Fibroblast of mammary gland (primary cell): ENCODE data around the gene CASTOR1.
A peak's percentile ranks its signal among the peaks of the same experiment; 100 is the strongest.

Source experiments
- DNase-seq: peaks from one replicate; pipeline ENCODE4 v3.0.0-alpha.2; 2010; ENCODE audit warnings: low read depth
- H3K4me3 ChIP-seq: 2 replicates; pipeline ENCODE4 v1.5.1; 2011; ENCODE audit warnings: low read depth, mild to moderate bottlenecking, low read length, moderate library complexity; ENCODE audit not compliant: control insufficient read depth
- TF ChIP-seq, protein P1 (sequence below): conservative IDR thresholded peaks from 2 replicates; pipeline ENCODE4 v1.5.1; 2011; ENCODE audit warnings: low read depth, low read length, inconsistent platforms; ENCODE audit not compliant: control insufficient read depth, insufficient read depth

The CASTOR1 gene

DNA sequence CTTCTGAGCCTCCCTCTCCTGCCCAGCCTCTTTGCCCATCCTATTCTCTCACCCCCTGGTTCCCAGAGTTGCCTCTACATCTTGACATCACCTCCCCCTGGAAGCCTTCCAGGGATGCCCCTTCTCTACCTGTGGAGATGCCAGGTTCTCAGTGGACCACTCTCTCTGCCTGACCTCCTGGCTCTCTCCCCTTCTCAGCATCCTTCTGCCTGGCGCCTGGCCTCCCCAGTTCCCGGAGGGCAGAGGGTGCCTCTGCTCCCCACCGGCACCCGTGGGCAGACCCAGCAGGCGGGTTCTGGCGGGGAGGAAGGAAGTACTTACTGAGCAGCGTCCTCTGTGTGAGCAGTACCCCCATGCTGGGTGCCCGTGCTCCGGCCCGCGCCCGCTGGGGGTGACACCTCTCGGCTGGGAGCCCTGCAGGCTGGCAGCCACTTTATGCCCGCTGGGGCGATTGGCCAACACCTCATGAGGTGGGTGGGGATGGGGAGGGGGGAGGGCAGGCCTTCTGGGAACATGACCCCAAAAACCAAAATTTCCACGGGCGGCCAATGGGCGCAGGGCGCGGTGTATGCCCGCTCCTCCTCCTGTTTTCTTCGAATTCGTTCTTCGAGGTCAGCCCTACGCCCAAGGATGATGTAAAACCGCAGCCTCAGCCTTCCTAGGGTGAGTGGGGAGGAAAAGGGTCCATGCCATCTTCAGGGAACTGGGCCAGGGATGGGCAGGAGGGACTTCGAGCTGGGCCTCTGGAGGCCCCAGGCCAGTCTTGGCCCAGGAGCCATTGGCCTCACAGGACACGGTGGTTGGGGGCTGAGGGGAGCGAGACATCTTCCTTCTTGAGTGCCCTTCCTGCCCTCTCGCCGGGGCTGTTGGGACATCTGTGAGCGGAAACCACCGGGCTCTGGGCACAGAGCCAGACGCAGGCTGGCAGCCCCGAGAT is 22.6 kb downstream of the CASTOR1 start, which contains the start of gene OSM:
TSS of gene OSM (minus strand) at position 407 of the 937 bp plus-strand sequence. CDS start at position 355, 52 bp downstream.
- no peak within 1 kb of the TSS for H3K4me3 ChIP-seq
- TF ChIP-seq, protein P1, sequence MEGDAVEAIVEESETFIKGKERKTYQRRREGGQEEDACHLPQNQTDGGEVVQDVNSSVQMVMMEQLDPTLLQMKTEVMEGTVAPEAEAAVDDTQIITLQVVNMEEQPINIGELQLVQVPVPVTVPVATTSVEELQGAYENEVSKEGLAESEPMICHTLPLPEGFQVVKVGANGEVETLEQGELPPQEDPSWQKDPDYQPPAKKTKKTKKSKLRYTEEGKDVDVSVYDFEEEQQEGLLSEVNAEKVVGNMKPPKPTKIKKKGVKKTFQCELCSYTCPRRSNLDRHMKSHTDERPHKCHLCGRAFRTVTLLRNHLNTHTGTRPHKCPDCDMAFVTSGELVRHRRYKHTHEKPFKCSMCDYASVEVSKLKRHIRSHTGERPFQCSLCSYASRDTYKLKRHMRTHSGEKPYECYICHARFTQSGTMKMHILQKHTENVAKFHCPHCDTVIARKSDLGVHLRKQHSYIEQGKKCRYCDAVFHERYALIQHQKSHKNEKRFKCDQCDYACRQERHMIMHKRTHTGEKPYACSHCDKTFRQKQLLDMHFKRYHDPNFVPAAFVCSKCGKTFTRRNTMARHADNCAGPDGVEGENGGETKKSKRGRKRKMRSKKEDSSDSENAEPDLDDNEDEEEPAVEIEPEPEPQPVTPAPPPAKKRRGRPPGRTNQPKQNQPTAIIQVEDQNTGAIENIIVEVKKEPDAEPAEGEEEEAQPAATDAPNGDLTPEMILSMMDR, result no peak
- DNase-seq, result no peak

DNA sequence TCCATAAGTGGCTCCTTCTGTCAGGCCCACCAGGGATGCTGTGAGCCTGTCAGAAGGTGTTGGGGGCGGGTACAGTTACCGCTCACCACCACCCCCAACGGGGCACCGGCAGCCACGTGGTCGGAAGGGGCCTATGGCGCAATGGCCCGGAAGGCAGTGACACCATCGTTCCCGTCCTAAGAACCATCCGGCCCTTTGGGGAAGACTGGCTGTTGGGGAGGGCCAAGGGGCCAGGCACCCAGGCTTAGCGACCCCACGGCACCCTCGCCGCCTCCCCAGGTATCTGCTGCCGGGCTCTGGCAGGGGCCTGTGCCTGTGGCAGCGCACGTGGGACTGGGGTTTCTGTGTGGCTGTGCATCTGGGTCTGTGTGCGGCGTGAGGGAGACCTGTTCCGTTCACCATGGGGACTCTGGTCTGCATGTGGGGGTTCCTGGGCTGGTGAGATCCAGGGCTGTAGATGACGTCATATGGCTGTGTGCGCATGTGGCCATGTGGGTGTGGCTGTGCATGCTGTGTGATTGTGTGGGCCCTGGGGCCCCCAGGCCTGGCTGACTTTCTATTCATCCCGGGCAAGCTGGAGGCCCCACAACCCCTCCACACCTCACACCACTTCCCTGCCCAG is 23.4 kb downstream of the CASTOR1 start:
- peak; percentile 33 for DNase-seq
- H3K4me3 ChIP-seq, result no peak overlapping the region
- TF ChIP-seq, protein P1, result no peak

DNA sequence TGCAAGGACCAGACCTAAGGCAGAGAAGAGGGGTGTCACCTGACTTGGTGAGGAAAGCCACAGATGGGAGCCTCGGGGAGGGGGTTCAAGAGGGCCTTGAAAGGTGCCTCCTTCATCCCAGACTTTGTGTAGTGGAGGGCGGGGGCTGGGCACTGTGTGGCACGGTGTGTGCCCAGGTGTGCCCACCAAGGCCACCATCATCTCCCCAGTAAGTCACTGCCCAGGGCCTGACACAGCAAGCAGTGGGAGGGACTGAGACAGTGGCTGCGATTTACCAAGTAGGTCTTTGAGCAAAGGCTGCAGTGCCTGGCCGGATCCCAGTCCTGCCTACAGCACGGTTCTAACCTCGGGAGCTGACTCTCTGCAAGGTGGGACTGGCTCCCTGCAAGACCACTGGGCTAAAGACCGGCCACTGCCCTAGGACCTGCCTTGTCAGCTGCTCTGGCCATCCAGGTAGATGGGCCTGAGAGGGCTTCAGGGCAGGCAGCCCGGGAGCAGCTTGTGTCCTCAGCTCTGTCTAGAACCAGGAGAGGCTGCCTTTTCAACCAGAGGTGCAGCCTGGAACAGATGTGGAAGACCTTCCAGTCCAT is 24.1 kb downstream of the CASTOR1 start:
- DNase-seq, result no peak
- no peak overlapping the region for H3K4me3 ChIP-seq

DNA sequence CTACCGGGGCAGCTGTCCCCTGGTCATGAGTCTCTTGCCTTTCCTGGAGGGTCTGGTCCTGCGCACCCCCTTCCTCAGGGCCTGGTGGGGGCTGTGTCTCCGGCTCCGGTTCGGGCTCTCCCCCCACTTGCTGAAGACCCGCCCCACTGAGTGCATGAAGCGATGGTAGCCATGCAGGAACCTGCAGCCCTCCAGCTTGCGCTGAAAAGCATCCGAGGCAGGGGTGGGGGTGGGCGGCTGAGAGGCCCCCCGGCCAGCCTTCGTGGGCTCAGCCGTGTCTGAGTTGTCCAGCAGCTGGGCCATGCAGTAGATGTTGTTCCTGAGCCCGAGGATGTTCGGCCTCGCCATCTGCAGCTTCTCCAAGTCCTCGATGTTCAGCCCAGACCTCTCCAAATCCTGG is 25.4 kb downstream of the CASTOR1 start:
- no peak for DNase-seq
- TF ChIP-seq, protein P1, result no peak
- H3K4me3 ChIP-seq, result no peak overlapping the region

More for the DNA sequence above, 24.1 kb downstream of the CASTOR1 start:
- TF ChIP-seq, protein P1, result no peak

DNA sequence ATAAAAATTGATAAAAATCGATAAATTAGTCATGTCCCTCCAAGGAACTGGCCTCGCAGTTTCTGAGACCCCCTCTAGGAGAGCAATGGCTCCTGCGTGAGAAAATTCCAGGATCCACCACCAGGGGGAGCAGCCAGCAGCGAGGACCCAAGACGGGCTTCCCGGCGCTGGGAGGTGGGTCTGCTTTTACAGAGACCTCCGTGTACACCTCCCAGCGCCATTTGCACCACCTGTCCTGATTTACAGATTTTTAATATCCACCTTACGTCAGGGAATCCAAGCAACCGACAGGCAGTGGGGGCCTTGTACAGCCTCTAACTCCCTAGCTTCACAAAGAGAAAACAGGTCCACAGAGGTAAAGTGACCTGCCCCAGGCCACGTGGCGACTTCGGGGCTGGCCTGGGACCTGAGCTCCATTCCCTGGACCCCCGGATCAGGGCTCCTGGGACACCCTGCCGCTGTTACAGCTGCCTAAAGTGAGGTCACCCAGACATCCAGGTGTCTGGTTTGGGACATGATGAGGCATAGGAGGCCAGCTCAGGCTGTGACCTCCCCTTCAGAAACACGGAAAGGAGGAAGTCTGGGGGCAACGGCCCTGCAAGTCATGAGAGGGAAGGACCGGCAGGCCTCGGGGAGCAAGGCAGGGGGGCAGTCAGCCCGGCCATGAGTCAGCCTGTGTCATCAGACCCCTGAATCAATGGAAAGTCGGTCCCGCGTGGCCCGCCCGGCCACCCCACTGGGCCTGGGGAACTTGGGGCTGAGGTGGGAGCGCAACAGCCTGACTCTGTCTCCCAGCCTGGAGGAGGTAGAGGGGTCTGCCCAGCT is 26.2 kb downstream of the CASTOR1 start:
- DNase-seq, result peak; percentile 53
- TF ChIP-seq, protein P1, result peak; percentile 87
- no peak overlapping the region for H3K4me3 ChIP-seq

DNA sequence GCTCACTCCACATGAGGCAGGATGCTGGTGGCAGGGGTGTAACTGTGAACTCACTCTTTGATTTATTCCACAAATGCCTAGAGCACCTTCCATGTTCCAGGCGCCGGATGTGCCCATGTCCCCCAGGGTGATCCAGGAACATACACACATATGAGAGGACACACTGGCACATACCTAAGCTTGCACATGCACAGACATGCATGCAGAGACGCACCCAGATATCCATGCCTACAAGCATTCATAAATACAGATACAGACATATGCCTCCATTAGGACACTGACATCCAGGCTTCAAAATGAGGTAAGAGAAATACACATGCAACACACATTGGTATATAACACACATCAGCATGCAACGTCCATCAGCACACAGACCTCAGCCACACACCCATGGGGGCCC is 27.2 kb downstream of the CASTOR1 start:
- TF ChIP-seq, protein P1, result no peak
- no peak for DNase-seq
- no peak overlapping the region for H3K4me3 ChIP-seq
